ENCODE data around the gene GFOD2. TPM values are rescaled to one million over a fixed set of nuclear protein-coding genes. Genes with fewer than 3 reads are reported as not detected.
"Not testable (repeated sequence)": the region's sequence is repeated elsewhere in the genome, so short reads cannot be mapped to it uniquely, and the experiment has no call there.

Gene GFOD2
- total RNA-seq, 1 donor from 2014 or later, result 68.8 TPM

DNA sequence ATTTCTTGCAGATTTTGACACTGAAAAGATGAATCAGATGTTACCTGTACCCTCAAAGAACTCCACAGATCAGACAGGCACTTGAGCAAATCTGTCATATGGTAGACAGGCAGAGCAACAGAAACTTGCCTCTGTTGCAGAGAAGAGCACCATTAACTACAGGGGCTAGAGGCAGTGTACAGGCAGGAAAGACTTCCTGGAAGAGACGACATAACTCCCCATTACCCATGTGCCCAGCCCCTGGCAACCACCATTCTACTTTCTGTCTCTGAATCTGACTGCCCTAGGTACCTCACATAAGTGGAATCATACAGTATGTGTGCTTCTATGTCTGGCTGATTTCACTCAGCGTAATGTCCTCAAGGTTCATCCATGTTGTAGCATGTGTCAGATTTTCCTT lies 15.5 kb downstream of the GFOD2 start:
- DNase-seq (ENCODE audit: low read depth in 2 of 2), result no peak

DNA sequence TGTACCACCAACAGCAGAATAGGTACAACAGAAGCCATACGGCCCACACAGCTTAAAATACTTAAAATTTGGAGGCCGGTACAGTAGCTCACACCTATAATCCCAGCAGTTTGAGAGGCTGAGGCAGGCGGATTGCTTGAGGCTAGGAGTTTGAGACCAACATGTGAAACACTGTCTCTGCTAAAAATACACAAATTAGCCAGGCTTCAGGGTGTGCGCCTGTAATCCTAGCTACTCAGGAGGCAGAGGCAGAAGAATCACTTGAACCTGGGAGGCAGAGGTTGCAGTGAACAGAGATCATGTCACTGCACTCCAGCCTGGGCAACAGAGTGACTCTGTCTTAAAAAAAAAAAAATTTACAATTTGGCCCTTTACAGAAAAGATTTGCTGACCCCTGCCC lies 17.0 kb downstream of the GFOD2 start:
- DNase-seq (ENCODE audit: low read depth in 2 of 2), result no peak

DNA sequence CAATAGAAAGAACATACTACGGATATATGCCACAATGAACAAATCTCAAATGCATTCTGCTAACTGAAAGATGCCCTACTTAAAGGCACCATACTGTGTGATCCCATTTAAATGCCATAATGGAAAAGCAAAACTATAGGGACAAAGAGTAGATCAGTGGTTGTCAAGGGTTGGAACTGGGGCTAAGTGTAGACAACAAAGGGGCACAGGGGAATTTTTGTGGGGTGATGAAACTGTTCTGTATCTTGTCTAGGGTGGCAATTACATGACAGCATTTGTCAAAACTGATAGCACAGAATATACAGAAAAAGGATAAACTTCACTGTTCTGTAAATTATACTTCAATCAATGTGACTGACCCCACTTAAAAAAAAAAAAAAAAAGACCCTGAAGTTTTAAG lies 17.7 kb downstream of the GFOD2 start:
- DNase-seq (ENCODE audit: low read depth in 2 of 2), result no peak

DNA sequence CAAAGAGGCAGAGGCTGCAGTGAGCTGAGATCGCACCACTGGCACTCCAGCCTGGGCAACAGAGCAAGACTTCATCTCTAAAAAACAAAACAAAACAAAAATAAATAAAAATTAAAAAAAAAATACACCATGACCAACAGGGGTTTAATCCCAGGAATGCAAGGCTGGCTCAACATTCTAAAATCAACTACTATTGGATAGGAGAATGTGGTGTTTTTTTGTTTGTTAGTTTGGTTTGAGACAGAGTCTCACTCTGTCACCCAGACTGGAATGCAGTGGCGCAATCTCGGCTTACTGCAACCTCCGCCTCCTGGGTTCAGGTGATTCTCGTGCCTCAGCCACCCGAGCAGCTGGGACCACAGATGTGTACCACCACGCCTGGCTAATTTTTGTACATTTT lies 19.9 kb downstream of the GFOD2 start:
- no peak for DNase-seq (ENCODE audit: low read depth in 2 of 2)

DNA sequence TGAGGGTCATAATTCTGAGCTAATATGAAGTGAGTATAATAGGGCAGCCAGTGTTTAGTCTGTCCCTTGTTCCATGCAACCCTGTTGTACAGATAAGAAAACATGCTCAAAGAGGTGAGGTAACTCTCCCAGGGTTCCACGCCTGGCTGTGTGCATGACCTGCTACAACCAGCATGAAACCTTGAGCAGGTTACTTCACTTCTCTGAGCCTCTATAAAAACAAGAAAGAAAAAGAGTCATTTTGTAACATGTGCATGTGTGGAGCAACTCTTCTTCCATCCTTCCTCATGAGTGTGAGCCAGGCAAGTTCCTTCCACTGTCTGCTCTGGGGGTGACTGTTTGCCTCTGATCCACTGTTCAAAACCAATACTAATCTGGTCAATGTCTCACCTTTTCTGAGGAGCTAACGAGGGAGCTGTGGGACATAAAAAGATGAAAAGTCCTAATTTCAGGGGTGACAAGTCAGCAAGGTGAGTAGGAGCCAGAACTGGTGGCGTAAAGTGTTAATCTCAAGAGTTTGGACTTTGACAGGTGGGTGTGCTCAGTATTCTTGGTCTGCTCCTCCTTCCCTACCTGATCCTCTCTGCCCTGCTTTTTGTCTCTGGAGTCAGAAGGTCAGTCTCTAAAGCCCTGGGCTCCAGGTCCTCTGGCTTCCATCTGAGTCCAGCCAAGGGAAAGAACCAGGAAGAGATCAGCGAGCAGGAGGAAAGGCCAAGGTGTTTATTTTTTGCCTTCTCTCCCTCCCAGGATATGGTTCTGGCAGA lies 21.5 kb downstream of the GFOD2 start:
- DNase-seq (ENCODE audit: low read depth in 2 of 2), result no peak

DNA sequence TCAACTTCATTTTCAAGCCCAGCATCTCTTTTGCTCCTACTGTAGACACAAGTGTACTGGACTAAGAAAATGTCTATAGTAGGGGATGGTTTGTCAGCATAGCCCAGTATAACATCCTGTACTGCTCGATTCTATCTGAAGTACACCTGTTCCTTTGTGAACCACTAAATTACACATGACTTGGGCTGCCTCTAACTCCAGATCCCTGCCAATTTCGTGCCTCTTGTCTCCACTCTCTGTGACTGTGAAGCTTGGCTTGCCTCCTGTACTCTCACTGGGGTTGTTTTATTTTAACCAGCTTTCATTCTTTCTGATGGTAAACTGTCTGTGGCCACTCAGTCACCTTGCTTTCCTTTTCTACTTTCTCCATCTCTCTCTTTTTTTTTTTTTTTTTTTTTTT lies 24.5 kb downstream of the GFOD2 start:
- DNase-seq (ENCODE audit: low read depth in 2 of 2), result no peak

DNA sequence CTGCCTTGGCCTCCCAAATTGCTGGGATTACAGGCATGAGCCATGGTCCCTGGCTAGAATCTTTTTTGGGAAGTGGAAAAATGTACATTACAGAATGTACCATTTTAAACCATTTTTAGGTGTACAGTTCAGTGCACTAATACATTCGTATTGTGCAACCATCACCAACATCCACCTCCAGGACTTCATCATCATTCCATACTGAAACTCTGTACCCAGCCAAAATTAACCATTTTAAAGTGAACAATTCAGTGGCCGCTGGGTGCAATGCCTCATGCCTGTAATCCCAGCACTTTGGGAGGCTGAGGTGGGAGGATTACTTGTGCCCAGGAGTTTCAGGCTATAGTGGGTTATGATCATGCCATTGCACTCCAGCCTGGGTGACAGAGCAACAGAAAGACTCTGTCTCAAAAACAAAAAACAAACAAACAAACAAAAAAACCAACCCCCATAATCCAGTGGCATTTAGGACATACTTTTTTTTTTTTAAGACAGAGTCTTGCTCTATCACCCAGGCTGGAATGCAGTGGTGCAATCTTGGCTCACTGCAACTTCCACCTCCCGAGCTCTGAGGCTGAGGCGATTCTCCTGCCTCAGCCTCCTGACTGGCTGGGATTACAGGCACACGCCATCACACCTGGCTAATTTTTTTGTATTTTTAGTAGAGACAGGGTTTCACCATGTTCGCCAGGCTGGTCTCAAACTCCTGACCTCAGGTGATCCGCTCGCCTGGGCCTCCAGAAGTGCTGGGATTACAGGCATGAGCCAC lies 25.4 kb downstream of the GFOD2 start:
- DNase-seq (ENCODE audit: low read depth in 2 of 2), result not testable (repeated sequence)

DNA sequence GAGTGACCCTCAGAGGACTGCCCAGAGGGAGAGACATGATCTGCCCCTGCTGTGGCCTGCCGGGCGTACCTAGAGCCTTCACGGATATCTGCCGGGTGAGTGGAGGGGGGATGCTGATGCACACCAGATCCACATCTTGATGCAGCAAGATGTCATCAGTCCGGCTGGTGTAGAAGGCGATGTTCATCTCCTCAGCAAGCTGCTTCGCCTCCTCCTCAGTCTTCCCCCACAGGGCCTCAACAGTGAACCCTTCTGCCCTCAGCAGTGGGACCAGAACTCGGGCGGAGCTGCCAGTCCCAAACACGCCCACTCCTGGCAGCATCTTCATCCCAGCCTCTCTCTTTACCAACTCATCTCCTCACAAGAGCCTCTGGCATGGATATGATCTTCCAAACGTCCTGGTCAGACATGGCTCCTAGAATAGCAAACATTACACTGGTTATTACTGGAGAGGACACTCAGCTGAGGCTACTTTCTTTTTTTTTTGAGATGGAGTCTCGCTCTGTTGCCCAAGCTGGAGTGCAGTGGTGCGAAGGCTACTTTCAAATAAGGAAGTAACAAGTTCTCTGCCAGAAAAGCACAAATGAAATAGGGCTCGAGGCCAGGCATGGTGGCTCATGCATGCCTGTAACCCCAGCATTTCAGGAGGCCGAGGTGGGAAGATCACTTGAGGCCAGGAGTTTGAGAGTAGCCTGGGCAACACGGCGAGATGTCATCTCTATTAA lies 33.6 kb downstream of the GFOD2 start:
- DNase-seq (ENCODE audit: low read depth in 2 of 2), result no peak

DNA sequence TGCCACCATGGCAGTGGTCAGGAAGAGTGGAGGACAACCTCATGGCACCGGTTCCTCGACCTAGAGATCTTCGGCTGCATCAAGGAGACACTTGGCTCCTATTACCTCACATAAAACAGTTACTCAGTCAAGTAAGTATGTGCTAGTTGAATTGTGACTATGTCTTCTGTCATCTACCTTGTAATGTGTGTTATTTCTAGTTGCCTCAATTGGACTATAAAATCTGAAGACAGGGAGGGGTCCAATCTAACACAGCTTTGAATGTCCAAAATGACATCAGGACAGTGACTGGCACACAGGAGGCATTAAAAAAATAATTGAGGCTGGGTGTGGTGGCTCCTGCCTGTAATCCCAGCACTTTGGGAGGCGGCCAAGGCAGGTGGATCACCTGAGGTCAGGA lies 35.3 kb downstream of the GFOD2 start:
- DNase-seq (ENCODE audit: low read depth in 2 of 2), result no peak

DNA sequence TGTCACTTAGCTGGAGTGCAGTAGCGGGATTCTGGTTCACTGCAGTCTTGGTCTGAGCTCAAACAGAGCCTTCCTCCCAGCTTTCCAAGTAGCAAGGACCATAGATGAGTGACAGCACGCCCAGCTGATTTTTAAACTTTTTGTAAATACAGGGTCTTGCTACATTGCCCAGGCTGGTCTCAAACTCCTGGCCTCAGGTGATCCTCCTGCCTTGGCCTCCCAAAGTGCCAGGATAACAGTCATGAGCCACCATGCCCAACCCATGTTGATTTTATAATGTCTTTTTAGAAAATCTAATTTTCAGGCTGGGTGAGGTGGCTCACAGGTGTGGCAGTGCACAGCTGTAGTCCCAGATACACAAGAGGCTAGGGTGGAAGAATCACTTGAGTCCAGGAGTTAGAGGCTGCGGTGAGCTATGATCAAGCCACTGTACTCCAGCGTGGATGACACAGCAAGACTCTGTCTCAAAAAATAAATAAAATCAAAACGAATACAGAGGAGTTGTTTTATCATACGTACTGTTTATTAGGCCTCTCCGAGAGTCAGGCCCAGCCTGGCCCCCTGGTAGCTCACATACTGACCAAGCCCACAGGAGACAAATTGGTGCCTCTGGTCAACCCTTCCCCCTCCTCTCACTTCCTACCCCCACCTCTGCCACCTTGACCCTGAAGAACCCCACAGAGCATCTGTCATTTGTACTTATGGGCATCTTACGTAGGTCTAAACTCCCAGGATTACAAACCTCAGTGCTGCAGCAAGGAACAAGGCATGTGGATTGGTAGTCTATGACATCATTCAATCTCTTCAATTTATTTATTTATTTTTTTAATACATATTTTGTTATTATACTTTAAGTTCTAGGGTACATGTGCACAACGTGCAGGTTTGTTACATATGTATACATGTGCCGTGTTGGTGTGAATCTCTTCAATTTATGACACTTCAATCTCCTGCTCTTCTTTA lies 38.9 kb downstream of the GFOD2 start:
- no peak for DNase-seq (ENCODE audit: low read depth in 2 of 2)

DNA sequence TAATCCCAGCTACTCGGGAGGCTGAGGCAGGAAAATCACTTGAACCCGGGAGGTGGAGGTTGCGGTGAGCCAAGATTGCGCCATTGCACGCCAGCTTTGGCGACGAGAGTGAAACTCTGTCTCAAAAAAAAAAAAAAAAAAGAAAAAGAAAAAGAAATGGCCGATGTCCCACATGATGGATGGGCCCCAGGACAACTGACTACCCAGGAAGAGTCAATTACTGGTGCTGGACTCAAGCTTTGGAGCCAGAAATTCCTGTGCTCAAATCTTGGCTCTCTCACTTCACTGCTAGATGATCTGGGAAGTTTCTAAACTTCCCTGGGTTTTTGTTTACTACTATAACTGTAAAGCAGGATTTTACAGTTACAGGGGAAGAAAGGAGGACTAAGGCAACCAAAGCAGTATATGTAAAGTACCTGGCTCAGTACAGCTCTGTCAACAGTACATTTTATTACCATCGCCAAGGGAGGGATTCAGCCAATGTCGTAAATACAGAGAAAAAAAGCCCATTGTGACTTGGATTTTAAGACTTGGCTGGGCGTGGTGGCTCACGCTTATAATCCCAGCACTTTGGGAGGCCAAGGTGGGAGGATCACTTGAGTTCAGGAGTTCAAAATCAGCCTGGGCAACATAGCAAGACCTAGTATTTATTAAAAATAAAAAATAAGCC lies 40.6 kb downstream of the GFOD2 start:
- no peak for DNase-seq (ENCODE audit: low read depth in 2 of 2)

DNA sequence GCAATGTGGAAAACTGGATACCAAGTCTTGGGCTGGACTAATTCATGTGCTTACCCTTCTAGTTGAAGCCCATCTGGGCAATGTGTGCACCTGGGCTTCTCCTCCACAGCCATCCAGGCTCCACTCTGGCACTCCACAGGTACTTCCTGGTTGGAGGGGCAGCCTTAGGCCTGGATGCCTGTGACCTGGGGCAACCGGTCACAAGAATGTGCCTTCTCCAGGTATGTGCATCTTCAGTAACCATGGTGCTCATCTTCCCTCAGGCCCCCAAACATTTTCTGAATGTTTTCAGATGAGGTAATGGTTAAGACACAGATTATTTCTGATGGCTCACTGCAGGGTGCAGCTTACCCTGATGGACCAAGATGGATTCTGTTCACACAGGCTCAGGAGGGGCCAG lies 41.4 kb downstream of the GFOD2 start:
- DNase-seq (ENCODE audit: low read depth in 2 of 2), result no peak

DNA sequence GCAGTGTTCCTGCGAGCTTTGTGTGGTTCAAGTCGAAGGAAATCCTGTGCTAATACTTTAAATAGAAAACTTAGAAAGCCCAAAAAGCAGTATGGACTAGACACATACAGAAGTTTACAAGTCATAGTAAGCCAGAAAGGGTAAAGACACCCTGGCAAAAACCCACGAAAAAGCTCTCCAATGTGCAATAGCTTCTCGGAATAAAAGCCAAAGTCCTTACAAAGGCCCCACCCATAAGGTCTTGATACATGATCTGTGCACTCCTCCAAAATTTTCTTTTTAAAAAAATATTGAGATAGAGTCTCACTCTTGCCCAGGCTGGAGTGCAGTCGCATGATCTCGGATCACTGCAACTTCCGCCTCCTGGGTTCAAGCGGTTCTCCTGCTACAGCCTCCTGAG lies 42.2 kb downstream of the GFOD2 start:
- no peak for DNase-seq (ENCODE audit: low read depth in 2 of 2)

DNA sequence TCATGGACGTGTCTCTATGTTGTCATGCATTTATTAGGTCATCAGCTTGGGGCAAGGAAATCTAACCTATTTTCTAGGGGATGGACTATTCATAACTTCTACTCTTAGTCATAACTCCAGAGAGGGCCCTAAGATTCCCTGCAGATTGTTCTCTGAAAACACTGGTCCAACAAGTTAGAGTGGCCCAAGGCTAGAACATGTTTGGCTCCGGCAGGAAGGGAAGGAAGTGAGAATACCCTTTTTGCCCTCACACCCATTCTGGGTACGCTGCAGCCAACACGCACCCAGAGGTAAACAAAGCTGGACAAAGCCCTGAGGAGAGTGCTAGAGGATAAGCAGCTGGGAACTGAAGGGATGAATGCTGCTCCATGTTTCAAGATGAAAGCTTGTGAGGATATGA lies 42.6 kb downstream of the GFOD2 start:
- peak; percentile 35 to 68 for DNase-seq (ENCODE audit: low read depth in 2 of 2)

DNA sequence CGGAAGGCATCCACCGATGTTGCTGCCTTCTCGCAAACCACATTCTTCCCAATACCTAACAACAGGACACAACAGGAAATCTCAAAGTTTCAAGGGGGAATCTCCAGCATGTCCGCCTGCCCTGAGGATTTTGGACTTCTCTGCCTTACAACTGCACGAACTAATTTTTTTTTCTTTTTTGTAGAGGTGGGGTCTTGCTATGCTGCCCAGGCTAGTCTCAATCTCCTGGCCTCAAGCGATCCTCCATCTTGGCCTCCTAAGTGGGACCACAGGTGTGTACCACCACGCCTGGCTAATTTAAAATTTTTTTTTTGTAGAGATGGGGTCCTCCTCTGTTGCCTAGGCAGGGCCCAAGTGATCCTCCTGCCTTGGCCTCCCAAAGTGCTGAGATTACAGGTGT lies 43.1 kb downstream of the GFOD2 start:
- no peak for DNase-seq (ENCODE audit: low read depth in 2 of 2)

DNA sequence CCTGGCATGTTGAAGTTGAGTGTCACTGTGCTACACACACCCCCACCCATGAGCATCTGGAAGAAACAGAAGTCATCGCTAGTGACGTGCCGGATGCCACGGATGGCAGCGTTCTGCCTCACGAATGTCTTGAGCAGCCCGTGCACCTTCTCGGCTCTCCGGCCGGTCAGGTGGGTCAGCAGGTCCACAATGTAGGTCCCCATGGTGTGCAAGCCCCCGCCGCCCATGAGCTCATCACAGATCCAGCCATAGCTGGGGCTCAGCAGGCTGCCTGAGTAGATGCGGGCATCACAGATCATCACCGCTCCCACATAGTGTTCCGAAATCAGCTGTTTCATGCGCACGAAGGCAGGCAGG lies 43.6 kb downstream of the GFOD2 start:
- no peak for DNase-seq (ENCODE audit: low read depth in 2 of 2)

DNA sequence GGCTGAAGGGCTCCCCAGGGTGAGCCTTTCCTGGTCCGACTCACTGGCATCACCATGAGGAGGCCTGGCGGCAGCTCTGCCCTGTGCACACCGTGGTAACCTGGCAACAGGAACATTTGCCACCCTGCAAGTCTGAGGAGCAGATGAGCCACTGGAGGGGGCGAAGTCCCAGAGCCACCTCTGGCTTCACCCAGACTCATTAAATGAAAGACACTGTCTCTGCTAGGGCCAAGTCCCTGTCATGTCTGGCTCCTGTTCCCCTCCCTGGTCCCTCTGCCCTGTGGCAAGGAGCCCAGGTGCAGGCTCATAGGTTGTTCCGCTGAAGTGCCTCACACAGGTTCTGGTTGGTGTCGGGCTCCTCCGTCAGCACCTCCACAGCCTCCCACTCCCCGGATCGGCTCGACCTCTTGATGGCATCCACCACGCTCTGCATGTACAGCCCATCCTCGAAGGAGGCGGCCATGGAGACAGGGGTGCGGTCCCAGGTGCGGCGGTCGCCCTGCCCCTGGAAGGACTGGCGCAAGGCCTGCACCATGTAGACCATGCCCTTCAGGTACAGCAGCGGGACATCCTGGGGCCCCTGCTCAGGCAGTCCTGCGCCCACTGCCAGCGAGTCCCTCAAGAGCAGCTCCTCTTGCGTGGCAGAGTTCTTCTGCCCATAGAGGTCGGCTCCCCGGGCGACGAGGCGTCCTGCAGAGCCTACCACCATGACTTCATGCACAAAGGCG lies 44.1 kb downstream of the GFOD2 start:
- no peak for DNase-seq (ENCODE audit: low read depth in 2 of 2)

DNA sequence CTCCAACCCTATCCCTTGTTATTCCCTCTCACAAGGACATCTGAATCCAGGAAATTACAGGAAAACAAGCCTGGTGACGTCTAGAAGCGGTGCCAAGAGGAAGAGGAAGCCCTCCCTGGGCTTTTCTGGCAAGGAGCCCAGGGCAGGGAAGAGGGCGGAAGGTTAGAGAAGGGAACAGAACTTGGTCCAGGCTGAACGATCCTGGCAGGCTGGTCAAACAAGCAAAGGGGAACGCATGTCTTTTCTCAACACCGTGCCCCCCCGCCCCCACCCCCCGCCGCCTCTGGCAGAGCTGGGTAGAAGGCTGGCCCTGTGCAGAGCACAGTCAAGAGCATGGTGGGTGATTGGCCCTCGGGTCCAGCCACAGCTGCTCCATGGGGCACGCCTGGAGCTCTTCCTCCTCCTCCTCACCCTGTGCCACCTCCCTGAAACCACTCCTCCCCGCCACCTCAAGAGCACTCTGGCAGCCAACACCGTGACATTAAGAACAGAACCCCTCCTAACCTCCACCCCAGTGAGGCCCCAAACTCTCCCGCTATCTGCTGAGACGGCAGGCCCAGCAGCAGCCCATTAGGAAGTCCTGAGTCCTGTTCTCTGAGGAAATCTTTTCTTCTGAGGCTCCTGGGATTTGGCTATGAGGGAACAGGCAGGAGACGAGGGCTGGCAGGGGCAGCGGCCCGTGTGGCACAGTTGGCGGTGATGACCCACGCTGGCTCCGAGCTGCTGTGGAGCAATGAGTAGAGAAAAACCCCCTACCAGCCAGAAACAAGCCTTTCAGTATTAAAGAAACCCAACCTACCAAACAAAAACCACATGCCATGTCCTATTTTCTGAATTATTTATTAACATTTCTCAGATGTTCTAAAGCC lies 45.2 kb downstream of the GFOD2 start:
- DNase-seq (ENCODE audit: low read depth in 2 of 2), result peak; percentile 82 to 91

Data from lung microvascular endothelial cell (primary cell).